H9 (cell line): ENCODE data around the gene SEPHS1. TPM values are rescaled to one million over a fixed set of nuclear protein-coding genes. Genes with fewer than 3 reads are reported as not detected.

Experiments
- DNase-seq: peaks from one replicate; pipeline ENCODE4 v3.0.0-alpha.2; 2017
- H2AFZ ChIP-seq: one replicate; pipeline ENCODE4 v1.6.1; 2013; ENCODE audit warnings: mild to moderate bottlenecking, low read length, control low read depth, moderate library complexity
- H2AK5ac ChIP-seq: 2 replicates; pipeline ENCODE4 v1.6.1; 2013; ENCODE audit warnings: low read length, control low read depth, mixed read lengths; ENCODE audit not compliant: insufficient read length
- H2BK120ac ChIP-seq: one replicate; pipeline ENCODE4 v1.6.1; 2013; ENCODE audit warnings: low read depth, mild to moderate bottlenecking, low read length, control low read depth, inconsistent platforms; ENCODE audit not compliant: poor library complexity, severe bottlenecking
- H2BK12ac ChIP-seq: 2 replicates; pipeline ENCODE4 v1.6.1; 2013; ENCODE audit warnings: low read length, control low read depth, mixed read lengths, low read depth; ENCODE audit not compliant: insufficient read length
- H2BK15ac ChIP-seq: 2 replicates; pipeline ENCODE4 v1.6.1; 2013; ENCODE audit warnings: low read depth, low read length, control low read depth
- H2BK20ac ChIP-seq: one replicate; pipeline ENCODE4 v1.6.1; 2013; ENCODE audit warnings: low read depth, mild to moderate bottlenecking, low read length, control low read depth, inconsistent platforms; ENCODE audit not compliant: poor library complexity, severe bottlenecking
- H2BK5ac ChIP-seq: 2 replicates; pipeline ENCODE4 v1.6.1; 2013; ENCODE audit warnings: low read length, control low read depth, mixed read lengths; ENCODE audit not compliant: insufficient read length
- H3K14ac ChIP-seq: 2 replicates; pipeline ENCODE4 v1.6.1; 2013; ENCODE audit warnings: low read length, control low read depth; ENCODE audit not compliant: insufficient read depth
- H3K18ac ChIP-seq: 2 replicates; pipeline ENCODE4 v1.6.1; 2013; ENCODE audit warnings: low read depth, mild to moderate bottlenecking, mixed read lengths, low read length, control low read depth; ENCODE audit not compliant: insufficient read length
- H3K23ac ChIP-seq: 2 replicates; pipeline ENCODE4 v1.6.1; 2013; ENCODE audit warnings: low read length, control low read depth, mixed read lengths, low read depth; ENCODE audit not compliant: insufficient read length
- H3K23me2 ChIP-seq: 2 replicates; pipeline ENCODE4 v1.6.1; 2013; ENCODE audit warnings: low read depth, mild to moderate bottlenecking, mixed read lengths, low read length, control low read depth; ENCODE audit not compliant: insufficient read length, poor library complexity, severe bottlenecking
- H3K27ac ChIP-seq: 2 replicates; pipeline ENCODE4 v1.5.1; 2013; ENCODE audit warnings: low read length, control low read depth, mixed read lengths, low read depth; ENCODE audit not compliant: insufficient read length
- H3K27me3 ChIP-seq: 2 replicates; pipeline ENCODE4 v1.6.1; 2013; ENCODE audit warnings: low read length, control low read depth, inconsistent platforms; ENCODE audit not compliant: insufficient read depth
- H3K4ac ChIP-seq: 2 replicates; pipeline ENCODE4 v1.6.1; 2013; ENCODE audit warnings: low read depth, mild to moderate bottlenecking, control low read depth, inconsistent platforms, low read length, moderate library complexity
- H3K4me1 ChIP-seq: 2 replicates; pipeline ENCODE4 v1.6.1; 2013; ENCODE audit warnings: low read length, control low read depth, inconsistent platforms; ENCODE audit not compliant: insufficient read depth
- H3K4me2 ChIP-seq: 2 replicates; pipeline ENCODE4 v1.6.1; 2013; ENCODE audit warnings: low read length, control low read depth, mixed read lengths; ENCODE audit not compliant: insufficient read length, insufficient read depth
- H3K56ac ChIP-seq: 2 replicates; pipeline ENCODE4 v1.6.1; 2013; ENCODE audit warnings: low read depth, mild to moderate bottlenecking, mixed read lengths, low read length, control low read depth; ENCODE audit not compliant: insufficient read length
- H3K79me1 ChIP-seq: 2 replicates; pipeline ENCODE4 v1.6.1; 2013; ENCODE audit warnings: low read depth, mild to moderate bottlenecking, moderate library complexity, low read length, control low read depth, inconsistent platforms; ENCODE audit not compliant: insufficient read depth, poor library complexity, severe bottlenecking
- H3K79me2 ChIP-seq: 2 replicates; pipeline ENCODE4 v1.6.1; 2013; ENCODE audit warnings: low read length, control low read depth, inconsistent platforms; ENCODE audit not compliant: insufficient read depth
- H3K9ac ChIP-seq: 2 replicates; pipeline ENCODE4 v1.6.1; 2013; ENCODE audit warnings: low read length, control low read depth, mixed read lengths; ENCODE audit not compliant: insufficient read length; ENCODE audit errors: extremely low read depth
- H3K9me3 ChIP-seq: one replicate; pipeline ENCODE4 v1.6.1; 2013; ENCODE audit warnings: low read depth, low read length, inconsistent platforms; ENCODE audit not compliant: control insufficient read depth
- H3T11ph ChIP-seq: one replicate; pipeline ENCODE4 v1.6.1; 2013; ENCODE audit warnings: mild to moderate bottlenecking, low read length, control low read depth, inconsistent platforms
- H4K20me1 ChIP-seq: one replicate; pipeline ENCODE4 v1.6.1; 2013; ENCODE audit not compliant: control insufficient read depth, insufficient read length, insufficient read depth
- H4K5ac ChIP-seq: 2 replicates; pipeline ENCODE4 v1.6.1; 2013; ENCODE audit warnings: low read depth, mild to moderate bottlenecking, mixed read lengths, low read length, control low read depth; ENCODE audit not compliant: insufficient read length
- H4K8ac ChIP-seq: replicated peaks from 2 replicates; pipeline ENCODE4 v1.6.1; 2013; ENCODE audit warnings: low read length, control low read depth, mixed read lengths, low read depth; ENCODE audit not compliant: insufficient read length
- H4K91ac ChIP-seq: 2 replicates; pipeline ENCODE4 v1.6.1; 2013; ENCODE audit warnings: low read depth, mild to moderate bottlenecking, moderate library complexity, mixed read lengths, low read length, control low read depth; ENCODE audit not compliant: insufficient read length
- H3K27ac Mint-ChIP-seq, 3 experiments: 2 replicates in 2 of 3; 3 replicates in 1 of 3; pipeline ENCODE4 v1.8.0; 2020 to 2021; ENCODE audit warnings: mixed read lengths in 3 of 3, mild to moderate bottlenecking in 1 of 3, moderate library complexity in 1 of 3
- H3K27me3 Mint-ChIP-seq: 2 replicates; pipeline ENCODE4 v1.8.0; 2021; ENCODE audit warnings: low read depth, mild to moderate bottlenecking, moderate library complexity, mixed read lengths
- H3K36me3 Mint-ChIP-seq, 3 experiments: 2 replicates in 2 of 3; 3 replicates in 1 of 3; pipeline ENCODE4 v1.8.0; 2020 to 2021; ENCODE audit warnings: low read depth in 3 of 3, mixed read lengths in 3 of 3; ENCODE audit not compliant: insufficient read depth in 1 of 3
- H3K4me1 Mint-ChIP-seq, 2 experiments: 2 replicates each; pipeline ENCODE4 v1.8.0; 2020; ENCODE audit warnings: mixed read lengths in 2 of 2
- H3K4me3 Mint-ChIP-seq, 2 experiments: 2 replicates in 1 of 2; 3 replicates in 1 of 2; pipeline ENCODE4 v1.8.0; 2020 to 2021; ENCODE audit warnings: mild to moderate bottlenecking in 2 of 2, mixed read lengths in 2 of 2, moderate library complexity in 1 of 2
- H3K9me3 Mint-ChIP-seq, 2 experiments: 2 replicates in 1 of 2; 3 replicates in 1 of 2; pipeline ENCODE4 v1.8.0; 2020; ENCODE audit warnings: mild to moderate bottlenecking in 2 of 2, mixed read lengths in 2 of 2, moderate library complexity in 1 of 2
- WGBS: extraction: QIAGEN DNeasy Blood & Tissue Kit; methylation state at CpG from one replicate; pipeline ENCODE4 v1.1.7; 2013; ENCODE audit warnings: missing lambda C conversion rate, low lambda C conversion rate, mixed read lengths; ENCODE audit not compliant: insufficient read length; ENCODE audit errors: extremely low coverage; 5-methylcytosine and 5-hydroxymethylcytosine counted together
- total RNA-seq: library from RNA; stranded (reverse); gene quantifications from 2 replicates; pipeline ENCODE4 v1.2.1, GENCODE V29; 2021
- TF ChIP-seq, protein P1 (sequence below): fragments of 200-600 bp; sonication (generic); conservative IDR thresholded peaks from 3 replicates; pipeline ENCODE4 v1.8.0; 2021; ENCODE audit warnings: antibody characterized with exemption, mild to moderate bottlenecking

Gene SEPHS1
- total RNA-seq, 1 experiment from 2014 or later, result 366 TPM

DNA sequence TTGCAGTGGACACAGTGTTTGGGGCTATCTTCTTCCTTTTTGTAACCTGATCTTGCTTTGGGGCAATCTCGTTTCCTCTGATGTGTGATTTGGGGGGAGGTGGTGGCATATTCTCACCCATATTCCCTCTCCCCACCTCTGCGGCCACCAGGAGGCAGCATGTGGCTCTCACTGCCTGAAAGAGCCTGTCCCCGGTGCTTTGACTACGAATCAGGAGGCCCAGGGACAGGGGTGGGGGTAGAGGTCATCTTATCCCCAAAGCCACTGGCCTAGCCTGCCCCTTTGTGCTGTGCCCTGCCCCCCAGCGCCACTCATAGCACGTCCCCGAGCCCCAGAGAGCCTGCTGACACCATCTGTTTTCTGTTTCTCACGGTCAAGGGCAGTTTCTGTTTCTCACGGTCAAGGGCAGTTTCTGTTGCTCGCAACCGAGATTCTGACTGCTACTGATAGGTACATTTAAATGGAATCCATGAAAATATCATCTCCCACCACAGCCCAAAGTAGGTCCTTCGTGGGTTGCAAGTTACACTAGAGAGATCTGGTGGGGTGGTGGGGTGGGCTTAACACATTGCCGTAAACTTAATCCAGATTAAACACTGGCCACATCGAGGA, 76.4 kb downstream of the SEPHS1 start:
- Histone ChIP-seq H3T11ph (no peak overlapping the region), H3K23ac (no peak overlapping the region), H2BK5ac (no peak overlapping the region), H4K5ac (peak overlapping the region; percentile 10), H3K4me1 (peaks cover 10% of the 10 kb centered on the region; the same call in 1 of the 2 replicates), H3K14ac (peak overlapping the region; percentile 2; the same call in 1 of the 2 replicates), H4K8ac (no peak overlapping the region), H3K9ac (no peak overlapping the region), H2BK20ac (no peak overlapping the region), H4K20me1 (no peaks in the 10 kb centered on the region), H4K91ac (no peak overlapping the region), H3K4ac (no peak overlapping the region), H3K9me3 (no peaks in the 10 kb centered on the region), H3K23me2 (no peaks in the 10 kb centered on the region), H3K27me3 (no peaks in the 10 kb centered on the region), H3K18ac (peak overlapping the region; percentile 6), H2BK120ac (no peak overlapping the region), H3K79me1 (no peaks in the 10 kb centered on the region), H2AK5ac (no peak overlapping the region), H3K4me2 (no peak overlapping the region), H3K79me2 (no peaks in the 10 kb centered on the region), H3K56ac (no peak overlapping the region), H2BK15ac (no peak overlapping the region), H2BK12ac (no peak overlapping the region), H2AFZ (no peak overlapping the region), H3K27ac (no peak overlapping the region)
- H3K9me3 Mint-ChIP-seq, result no peaks in the 10 kb centered on the region
- H3K27me3 Mint-ChIP-seq, result no peaks in the 10 kb centered on the region
- DNase-seq, result peak; percentile 92
- WGBS, result no CpG with 5 or more reads among the region's 14 CpGs
- H3K36me3 Mint-ChIP-seq, result no peaks in the 10 kb centered on the region
- TF ChIP-seq, protein P1, sequence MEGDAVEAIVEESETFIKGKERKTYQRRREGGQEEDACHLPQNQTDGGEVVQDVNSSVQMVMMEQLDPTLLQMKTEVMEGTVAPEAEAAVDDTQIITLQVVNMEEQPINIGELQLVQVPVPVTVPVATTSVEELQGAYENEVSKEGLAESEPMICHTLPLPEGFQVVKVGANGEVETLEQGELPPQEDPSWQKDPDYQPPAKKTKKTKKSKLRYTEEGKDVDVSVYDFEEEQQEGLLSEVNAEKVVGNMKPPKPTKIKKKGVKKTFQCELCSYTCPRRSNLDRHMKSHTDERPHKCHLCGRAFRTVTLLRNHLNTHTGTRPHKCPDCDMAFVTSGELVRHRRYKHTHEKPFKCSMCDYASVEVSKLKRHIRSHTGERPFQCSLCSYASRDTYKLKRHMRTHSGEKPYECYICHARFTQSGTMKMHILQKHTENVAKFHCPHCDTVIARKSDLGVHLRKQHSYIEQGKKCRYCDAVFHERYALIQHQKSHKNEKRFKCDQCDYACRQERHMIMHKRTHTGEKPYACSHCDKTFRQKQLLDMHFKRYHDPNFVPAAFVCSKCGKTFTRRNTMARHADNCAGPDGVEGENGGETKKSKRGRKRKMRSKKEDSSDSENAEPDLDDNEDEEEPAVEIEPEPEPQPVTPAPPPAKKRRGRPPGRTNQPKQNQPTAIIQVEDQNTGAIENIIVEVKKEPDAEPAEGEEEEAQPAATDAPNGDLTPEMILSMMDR, result peak; percentile 78
- H3K4me1 Mint-ChIP-seq, result peaks cover 25 to 36% of the 10 kb centered on the region in 2 experiments
- peak overlapping the region in 1 of 2 experiments; percentile 40; a peak in 2 of 5 replicates for H3K4me3 Mint-ChIP-seq
- peak overlapping the region in 2 of 3 experiments; percentile 32 to 72; a peak in 4 of 7 replicates for H3K27ac Mint-ChIP-seq
